KOPT-K1 (cell line): Measurements from ENCODE around the gene ENO2.

ENCODE experiments used
- H3K27ac ChIP-seq: fragments of 200-600 bp; sonication (generic); 2 replicates; pipeline ENCODE4 v1.5.1; 2016; ENCODE audit warnings: antibody characterized with exemption, mild to moderate bottlenecking, low read depth, low read length; ENCODE audit not compliant: poor library complexity, severe bottlenecking
- H3K36me3 ChIP-seq: fragments of 200-600 bp; sonication (generic); 2 replicates; pipeline ENCODE4 v1.5.1; 2017; ENCODE audit warnings: antibody characterized with exemption, mild to moderate bottlenecking, low read length, moderate library complexity; ENCODE audit not compliant: insufficient read depth
- H3K9me3 ChIP-seq: fragments of 200-600 bp; sonication (generic); 2 replicates; pipeline ENCODE4 v1.5.1; 2017; ENCODE audit warnings: antibody characterized with exemption, low read length, mild to moderate bottlenecking; ENCODE audit not compliant: insufficient read depth, poor library complexity, severe bottlenecking

The ENO2 gene

GRCh38 chr12:6944381-6945186 is 30.2 kb downstream of the ENO2 start:
- Histone ChIP-seq H3K27ac (peak overlapping the region; percentile 93), H3K9me3 (no peaks in the 10 kb centered on the region), H3K36me3 (peaks cover 16% of the 10 kb centered on the region; the same call in 1 of the 2 replicates)

- H3K27ac ChIP-seq: peak overlapping the region; percentile 93
- peaks cover 12% of the 10 kb centered on the region; the same call in 1 of the 2 replicates for H3K36me3 ChIP-seq
- no peaks in the 10 kb centered on the region for H3K9me3 ChIP-seq
These were observed 31.2 kb downstream of the ENO2 start for GRCh38 chr12:6945613-6946012.

GRCh38 chr12:6946033-6946919 is 31.9 kb downstream of the ENO2 start:
- H3K27ac ChIP-seq: peak overlapping the region; percentile 93
- H3K36me3 ChIP-seq: peaks cover 6% of the 10 kb centered on the region; the same call in 1 of the 2 replicates
- H3K9me3 ChIP-seq: no peaks in the 10 kb centered on the region

GRCh38 chr12:6946920-6947374 is 32.6 kb downstream of the ENO2 start:
- Histone ChIP-seq H3K36me3 (no peaks in the 10 kb centered on the region), H3K27ac (no peak overlapping the region), H3K9me3 (no peaks in the 10 kb centered on the region)

GRCh38 chr12:6947615-6948014 is 33.2 kb downstream of the ENO2 start:
- H3K36me3 ChIP-seq: no peaks in the 10 kb centered on the region
- H3K27ac ChIP-seq: no peak overlapping the region
- H3K9me3 ChIP-seq: no peaks in the 10 kb centered on the region

GRCh38 chr12:6948873-6949594 is 34.7 kb downstream of the ENO2 start:
- H3K9me3 ChIP-seq: no peaks in the 10 kb centered on the region
- peak overlapping the region; percentile 15 for H3K27ac ChIP-seq
- H3K36me3 ChIP-seq: no peaks in the 10 kb centered on the region

- H3K9me3 ChIP-seq: no peaks in the 10 kb centered on the region
- H3K27ac ChIP-seq: peak overlapping the region; percentile 97
- H3K36me3 ChIP-seq: peaks cover 12% of the 10 kb centered on the region
These were observed 36.0 kb downstream of the ENO2 start for GRCh38 chr12:6950401-6950801.

GRCh38 chr12:6950811-6951540 is 36.6 kb downstream of the ENO2 start, which contains the start of gene PTPN6:
PTPN6 (plus strand) TSS chr12:6951356; CDS start chr12:6951513, 157 bp downstream.
- Histone ChIP-seq H3K36me3 (peaks cover 17% of the 10 kb centered on the region), H3K9me3 (no peaks in the 10 kb centered on the region), H3K27ac (peak within 1 kb of the TSS; percentile 97)

- H3K27ac ChIP-seq: peak overlapping the region; percentile 97
- H3K36me3 ChIP-seq: peaks cover 24% of the 10 kb centered on the region
- no peaks in the 10 kb centered on the region for H3K9me3 ChIP-seq
These were observed 37.3 kb downstream of the ENO2 start for GRCh38 chr12:6951551-6952120.

GRCh38 chr12:6952121-6952862 is 37.9 kb downstream of the ENO2 start:
- Histone ChIP-seq H3K9me3 (no peaks in the 10 kb centered on the region), H3K36me3 (peaks cover 31% of the 10 kb centered on the region), H3K27ac (peak overlapping the region; percentile 97)

- peaks cover 37% of the 10 kb centered on the region for H3K36me3 ChIP-seq
- H3K27ac ChIP-seq: peak overlapping the region; percentile 97
- H3K9me3 ChIP-seq: no peaks in the 10 kb centered on the region
These were observed 38.6 kb downstream of the ENO2 start for GRCh38 chr12:6952863-6953441.

GRCh38 chr12:6953442-6954315 is 39.3 kb downstream of the ENO2 start:
- Histone ChIP-seq H3K36me3 (peaks cover 44% of the 10 kb centered on the region), H3K9me3 (no peaks in the 10 kb centered on the region), H3K27ac (peak overlapping the region; percentile 97)
